ENCODE results near the gene ZBTB11. TPM values are rescaled to one million over a fixed set of nuclear protein-coding genes. Genes with fewer than 3 reads are reported as not detected.

Gene ZBTB11
- polyA plus RNA-seq, 3 donors = 5.1 to 20.2 (median 6.8) TPM

DNA sequence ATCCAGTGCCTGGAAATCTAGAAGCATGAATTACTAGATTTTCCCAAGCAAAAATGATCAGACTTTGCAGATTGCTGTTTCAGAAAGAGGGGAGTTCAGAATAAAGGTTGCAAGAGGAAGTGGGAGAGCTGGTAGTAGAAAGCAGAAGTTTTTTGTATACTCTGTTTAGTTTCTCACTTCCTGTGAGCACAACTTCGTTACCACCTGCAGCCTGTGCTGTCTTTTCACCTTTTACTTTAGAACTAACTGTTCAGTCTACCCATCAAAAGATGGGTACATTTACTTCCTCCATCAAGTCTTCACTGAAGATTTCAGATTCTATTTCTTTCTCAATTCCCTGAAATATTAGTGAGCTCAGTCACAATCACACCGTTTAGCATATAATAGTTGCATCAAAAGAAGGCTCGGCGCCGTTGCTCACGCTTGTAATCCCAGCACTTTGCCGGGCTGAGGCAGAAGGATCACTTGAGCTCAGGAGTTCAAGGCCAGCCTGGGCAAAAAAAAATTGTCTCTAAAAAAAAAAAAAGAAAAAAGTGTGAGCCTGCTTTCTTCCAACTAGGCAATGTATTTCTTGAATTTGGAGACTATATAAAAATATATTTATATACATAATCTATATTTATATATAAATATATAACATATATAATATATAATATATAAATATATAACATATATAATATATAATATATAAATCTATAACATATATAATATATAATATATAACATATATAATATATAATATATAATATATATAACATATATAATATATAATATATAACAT is 45.7 kb upstream of the ZBTB11 start:
- Histone ChIP-seq H3K9me3 (replicated peaks in 1 of 2; ENCODE audit: control insufficient read depth in 1 of 2, insufficient read depth in 1 of 2, low read length in 2 of 2) (no peaks in the 10 kb centered on the region), H3K4me3 (replicated peaks in 1 of 3; ENCODE audit: low read depth in 2 of 3, low read length in 3 of 3) (peak overlapping the region in 1 of 3 experiments; percentile 16), H2AFZ (ENCODE audit: insufficient read depth, low read depth, low read length, poor library complexity, severe bottlenecking) (no peak overlapping the region), H4K20me1 (ENCODE audit: insufficient read depth, low read length) (no peaks in the 10 kb centered on the region), H3K9ac (ENCODE audit: insufficient read depth, low read length, poor library complexity, severe bottlenecking) (no peak overlapping the region), H3K4me1 (ENCODE audit: control insufficient read depth in 1 of 2, insufficient read depth in 2 of 2, low read length in 2 of 2) (peaks cover 48 to 55% of the 10 kb centered on the region in 2 donors), H3K79me2 (ENCODE audit: insufficient read depth, low read length) (peaks cover 14% of the 10 kb centered on the region), H3K27me3 (ENCODE audit: control insufficient read depth in 2 of 2, insufficient read depth in 2 of 2, low read length in 2 of 2) (no peaks in the 10 kb centered on the region), H3K36me3 (replicated peaks in 1 of 2; ENCODE audit: control insufficient read depth in 1 of 2, insufficient read depth in 2 of 2, low read length in 2 of 2) (peaks cover 0 to under 1% of the 10 kb centered on the region in 2 donors), H3K27ac (ENCODE audit: low read depth in 1 of 2, low read length in 2 of 2) (peak overlapping the region in 1 of 2 donors; percentile 70), H3K4me2 (replicated peaks; ENCODE audit: extremely low read depth, low read length, poor library complexity, severe bottlenecking) (peak overlapping the region; percentile 23)
- H3K4me1 Mint-ChIP-seq = peaks cover 44% of the 10 kb centered on the region
- 41% methylated on average over 6 of the region's 7 CpGs for WGBS (ENCODE audit: insufficient coverage)
- H3K4me3 Mint-ChIP-seq = peak overlapping the region in 1 of 2 donors; percentile 71
- intact Hi-C loops (cut with micrococcal nuclease) = loop anchor here in 1 of 2 donors (5.0 kb wide), 1 partner anchor 35 kb away; the partner anchor contains the start of gene RPL24
- H3K36me3 Mint-ChIP-seq = peaks cover 0 to 4% of the 10 kb centered on the region in 2 donors
- H3K27ac Mint-ChIP-seq = peak overlapping the region in 6 of 7 donors; percentile 10 to 84 (median 58)
- peak in 2 of 3 donors; percentile 44 to 52 for DNase-seq
- no peak for TF ChIP-seq CTCF (IDR thresholded peaks at IDR 0.05)
- no peaks in the 10 kb centered on the region for H3K27me3 Mint-ChIP-seq (ENCODE audit: low read depth in 3 of 3)
- peaks cover 0 to 2% (median 0%) of the 10 kb centered on the region in 7 donors for H3K9me3 Mint-ChIP-seq

GRCh38 chr3:101720851-101721840 is 44.2 kb upstream of the ZBTB11 start:
- H3K4me1 ChIP-seq (ENCODE audit: control insufficient read depth in 1 of 2, insufficient read depth in 2 of 2, low read length in 2 of 2) = peaks cover 48 to 55% of the 10 kb centered on the region in 2 donors
- DNase-seq = no peak
- no peak overlapping the region for H3K4me3 Mint-ChIP-seq
- TF ChIP-seq CTCF (IDR thresholded peaks at IDR 0.05) = no peak
- peak overlapping the region; percentile 1 to 72 (median 22) for H3K27ac Mint-ChIP-seq
- intact Hi-C loops (cut with micrococcal nuclease) = loop anchor here in 1 of 2 donors (5.0 kb wide), 1 partner anchor 34 kb away; the partner anchor contains the start of gene RPL24
- peaks cover 44% of the 10 kb centered on the region for H3K4me1 Mint-ChIP-seq
- peaks cover 13% of the 10 kb centered on the region for H3K79me2 ChIP-seq (ENCODE audit: insufficient read depth, low read length)
- no peaks in the 10 kb centered on the region for H3K27me3 ChIP-seq (ENCODE audit: control insufficient read depth in 2 of 2, insufficient read depth in 2 of 2, low read length in 2 of 2)
- no peaks in the 10 kb centered on the region for H3K36me3 ChIP-seq (replicated peaks in 1 of 2; ENCODE audit: control insufficient read depth in 1 of 2, insufficient read depth in 2 of 2, low read length in 2 of 2)
- WGBS (ENCODE audit: insufficient coverage) = 20% methylated on average over 6 of the region's 10 CpGs
- H4K20me1 ChIP-seq (ENCODE audit: insufficient read depth, low read length) = no peaks in the 10 kb centered on the region
- no peak overlapping the region for H3K9ac ChIP-seq (ENCODE audit: insufficient read depth, low read length, poor library complexity, severe bottlenecking)
- no peaks in the 10 kb centered on the region for H3K36me3 Mint-ChIP-seq
- H3K9me3 Mint-ChIP-seq = peaks cover 0 to 2% (median 0%) of the 10 kb centered on the region in 7 donors
- no peak overlapping the region for H3K4me2 ChIP-seq (replicated peaks; ENCODE audit: extremely low read depth, low read length, poor library complexity, severe bottlenecking)
- peak overlapping the region; percentile 71 for H2AFZ ChIP-seq (ENCODE audit: insufficient read depth, low read depth, low read length, poor library complexity, severe bottlenecking)
- peak overlapping the region in 1 of 2 donors; percentile 70 for H3K27ac ChIP-seq (ENCODE audit: low read depth in 1 of 2, low read length in 2 of 2)
- no peak overlapping the region for H3K4me3 ChIP-seq (replicated peaks in 1 of 3; ENCODE audit: low read depth in 2 of 3, low read length in 3 of 3)
- no peaks in the 10 kb centered on the region for H3K9me3 ChIP-seq (replicated peaks in 1 of 2; ENCODE audit: control insufficient read depth in 1 of 2, insufficient read depth in 1 of 2, low read length in 2 of 2)
- H3K27me3 Mint-ChIP-seq (ENCODE audit: low read depth in 3 of 3) = no peaks in the 10 kb centered on the region
